GM12891 (cell line): Measurements from ENCODE around the gene PIGU. TPM values are rescaled to one million over a fixed set of nuclear protein-coding genes. Genes with fewer than 3 reads are reported as not detected.
"Not testable (repeated sequence)": the region's sequence is repeated elsewhere in the genome, so short reads cannot be mapped to it uniquely, and the experiment has no call there.

Experiments
- DNase-seq: peaks from one replicate; pipeline ENCODE4 v3.0.0; 2011; ENCODE audit warnings: low spot score; ENCODE audit not compliant: insufficient read length
- FAIRE-seq: peaks from 2 replicates; lab custom pipeline; 2011; peaks lifted over from hg19 to GRCh38; lab: Jason Lieb, UNC
- PAX5 ChIP-seq: IDR thresholded peaks from 2 replicates; pipeline ENCODE4 v1.6.1; 2011; ENCODE audit warnings: low read length, moderate library complexity, mild to moderate bottlenecking; ENCODE audit not compliant: insufficient read depth, severe bottlenecking
- POLR2A ChIP-seq: IDR thresholded peaks from 2 replicates; pipeline ENCODE4 v1.6.1; 2011; ENCODE audit warnings: low read depth, low read length, control low read depth
- POLR2AphosphoS5 ChIP-seq: IDR thresholded peaks from 2 replicates; pipeline ENCODE4 v1.6.1; 2011; ENCODE audit warnings: low read depth, low read length, control low read depth
- POU2F2 ChIP-seq: IDR thresholded peaks from 2 replicates; pipeline ENCODE4 v1.6.1; 2011; ENCODE audit warnings: low read depth, mild to moderate bottlenecking, control low read depth, low read length, moderate library complexity
- SPI1 ChIP-seq: IDR thresholded peaks from 2 replicates; pipeline ENCODE4 v1.6.1; 2011; ENCODE audit warnings: low read depth, low read length, control low read depth
- TAF1 ChIP-seq: IDR thresholded peaks from 2 replicates; pipeline ENCODE4 v1.6.1; 2011; ENCODE audit warnings: low read depth, low read length, control low read depth
- polyA plus RNA-seq: library from polyadenylated mRNA; unstranded; fragments of >200 nt; gene quantifications from one replicate; pipeline ENCODE4 v1.2.1, GENCODE V29; 2012; ENCODE audit warnings: low read depth, missing spikeins, inconsistent platforms; ENCODE audit not compliant: missing spikeins

PIGU gene, protein sequence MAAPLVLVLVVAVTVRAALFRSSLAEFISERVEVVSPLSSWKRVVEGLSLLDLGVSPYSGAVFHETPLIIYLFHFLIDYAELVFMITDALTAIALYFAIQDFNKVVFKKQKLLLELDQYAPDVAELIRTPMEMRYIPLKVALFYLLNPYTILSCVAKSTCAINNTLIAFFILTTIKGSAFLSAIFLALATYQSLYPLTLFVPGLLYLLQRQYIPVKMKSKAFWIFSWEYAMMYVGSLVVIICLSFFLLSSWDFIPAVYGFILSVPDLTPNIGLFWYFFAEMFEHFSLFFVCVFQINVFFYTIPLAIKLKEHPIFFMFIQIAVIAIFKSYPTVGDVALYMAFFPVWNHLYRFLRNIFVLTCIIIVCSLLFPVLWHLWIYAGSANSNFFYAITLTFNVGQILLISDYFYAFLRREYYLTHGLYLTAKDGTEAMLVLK
- 13.6 TPM for polyA plus RNA-seq

DNA sequence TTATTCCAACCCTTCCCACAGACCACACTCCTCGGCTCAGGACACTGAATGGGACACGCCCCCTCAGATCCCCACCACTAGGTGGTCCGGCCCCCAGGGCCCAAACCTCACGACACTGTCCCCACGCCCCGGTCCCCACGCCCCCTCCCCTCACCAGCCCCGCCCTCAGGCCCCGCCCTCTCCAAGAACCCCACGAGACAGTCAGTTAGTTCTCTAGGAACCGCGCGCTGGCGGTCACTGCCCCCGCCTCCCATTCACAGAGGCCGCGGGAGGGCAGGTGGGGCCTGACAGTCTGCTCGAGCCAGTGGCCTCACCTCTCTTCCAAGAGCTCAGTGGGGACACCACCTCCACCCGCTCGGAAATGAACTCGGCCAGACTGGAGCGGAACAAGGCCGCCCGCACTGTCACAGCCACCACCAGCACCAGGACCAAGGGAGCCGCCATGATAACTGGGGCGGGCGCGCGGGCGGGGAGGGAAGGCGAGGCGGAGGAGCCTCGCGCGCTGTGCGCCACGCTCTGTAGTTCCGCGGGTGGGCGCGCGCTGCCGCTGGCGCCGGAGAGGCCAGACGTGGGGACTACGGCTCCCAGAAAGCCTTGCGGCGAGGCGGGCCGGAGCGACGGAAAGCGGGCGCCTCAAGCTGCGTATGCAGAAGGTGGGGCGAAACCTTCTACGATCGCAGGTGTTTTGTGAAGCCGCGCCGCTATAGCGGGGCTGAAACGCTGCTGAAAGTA lies at the start of gene PIGU:
Gene PIGU (minus strand): TSS at position 451 of the 732 bp plus-strand sequence. CDS start 7 bp downstream, at position 444.
- FAIRE-seq (peak; percentile 100), DNase-seq (peak; percentile 86)
- TF ChIP-seq POLR2AphosphoS5 (peak; percentile 76), SPI1 (no peak), POU2F2 (peak; percentile 41; the same call in 1 of the 2 replicates), TAF1 (peak; percentile 80), PAX5 (peak; percentile 89), POLR2A (peak; percentile 90)

DNA sequence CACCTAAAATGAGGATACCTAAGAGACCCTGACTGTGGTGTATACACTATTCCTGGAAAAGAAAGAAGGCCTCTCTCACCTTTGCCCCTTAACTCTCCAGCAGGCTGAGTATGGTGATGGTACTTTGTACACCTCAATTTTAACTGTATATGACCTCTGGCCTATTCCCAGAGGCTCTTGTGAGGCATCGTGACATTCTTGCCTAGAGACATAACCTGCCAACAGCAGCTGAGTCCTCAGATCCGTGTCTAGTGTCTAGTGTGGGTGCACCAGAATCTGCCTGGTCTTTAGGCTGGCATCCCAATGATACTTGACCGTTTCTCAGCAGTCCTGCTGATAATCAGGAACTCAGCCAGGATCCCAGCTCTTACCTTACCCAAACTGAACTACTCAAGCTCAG lies 47.3 kb upstream of the PIGU start:
- FAIRE-seq (no peak), DNase-seq (no peak)
- no peak for TF ChIP-seq SPI1
- no peak for TF ChIP-seq POU2F2
- no peak for TF ChIP-seq POLR2A
- TF ChIP-seq TAF1, result no peak
- TF ChIP-seq POLR2AphosphoS5, result no peak
- TF ChIP-seq PAX5, result no peak

DNA sequence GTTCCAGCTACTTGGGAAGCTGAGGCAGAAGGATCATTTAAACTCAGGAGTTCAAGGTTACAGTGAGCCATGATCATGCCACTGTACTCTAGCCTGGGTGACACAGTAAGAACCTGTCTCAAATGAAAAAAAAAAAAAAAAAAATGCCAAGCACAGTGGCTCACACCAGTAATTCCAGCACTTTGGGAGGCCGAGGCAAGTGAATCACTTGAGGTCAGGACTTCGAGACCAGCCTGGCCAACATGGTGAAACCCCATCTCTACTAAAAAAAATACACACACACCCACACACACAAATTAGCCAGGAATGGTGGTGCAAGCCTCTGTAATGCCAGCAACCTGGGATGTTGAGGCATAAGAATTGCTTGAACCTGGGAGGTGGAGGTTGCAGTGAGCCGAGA lies 45.7 kb upstream of the PIGU start:
- not testable (repeated sequence) for FAIRE-seq, DNase-seq

DNA sequence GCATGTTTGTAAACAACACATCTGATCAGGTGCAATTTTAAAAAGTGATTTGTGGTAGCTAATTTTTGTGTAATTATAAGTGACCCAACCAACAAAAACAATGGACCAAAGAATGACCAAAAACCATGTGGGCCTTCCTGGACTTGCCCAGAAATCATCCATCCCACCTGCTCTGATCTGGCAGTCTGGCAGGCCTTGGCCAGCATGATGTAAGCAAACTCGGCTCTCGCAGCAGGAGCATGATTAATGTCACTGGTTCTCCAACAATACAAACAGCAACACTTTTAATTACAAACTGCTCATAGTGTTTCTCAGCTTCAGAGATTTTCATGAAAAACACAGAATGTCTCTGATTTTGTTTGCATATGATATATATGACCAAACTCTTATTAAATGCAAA lies 43.4 kb upstream of the PIGU start:
- DNase-seq (no peak), FAIRE-seq (no peak)
- no peak for TF ChIP-seq POU2F2
- TF ChIP-seq SPI1, result no peak
- no peak for TF ChIP-seq TAF1

DNA sequence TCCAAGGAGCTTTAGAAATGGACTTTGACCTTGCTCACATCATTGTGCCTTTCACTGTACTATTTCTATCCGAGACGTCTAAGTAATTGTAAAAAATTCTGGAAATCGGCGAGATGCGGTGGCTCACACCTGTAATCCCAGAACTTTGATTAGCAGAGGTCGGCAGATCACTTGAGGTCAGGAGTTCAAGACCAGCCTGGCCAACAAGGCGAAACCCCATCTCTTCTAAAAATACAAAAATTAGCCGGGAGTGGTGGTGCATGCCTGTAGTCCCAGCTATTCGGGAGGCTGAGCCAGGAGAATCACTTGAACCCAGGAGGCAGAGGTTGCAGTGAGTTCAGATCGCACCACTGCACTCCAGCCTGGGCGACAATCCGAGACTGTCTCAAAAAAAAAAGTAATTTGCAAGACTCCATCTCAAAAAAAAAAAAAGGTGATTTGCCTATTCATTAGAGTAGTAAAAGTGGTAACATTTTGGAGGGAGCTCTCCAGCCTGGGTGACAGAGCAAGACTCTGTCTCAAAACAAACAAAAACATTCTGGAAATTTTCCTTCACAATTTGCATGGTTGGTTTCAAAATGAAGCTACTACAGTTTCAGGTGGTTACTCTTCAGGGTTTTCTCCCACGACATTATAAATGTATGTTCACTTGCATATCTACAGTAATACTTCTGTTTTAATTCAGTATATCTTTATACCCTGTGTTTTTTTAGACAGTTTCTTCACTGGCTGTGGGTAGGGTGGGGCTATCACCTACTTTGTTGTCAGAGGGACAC lies 42.5 kb upstream of the PIGU start:
- peak; percentile 70 for FAIRE-seq
- TF ChIP-seq POU2F2, result peak; percentile 82
- DNase-seq, result not testable (repeated sequence)

DNA sequence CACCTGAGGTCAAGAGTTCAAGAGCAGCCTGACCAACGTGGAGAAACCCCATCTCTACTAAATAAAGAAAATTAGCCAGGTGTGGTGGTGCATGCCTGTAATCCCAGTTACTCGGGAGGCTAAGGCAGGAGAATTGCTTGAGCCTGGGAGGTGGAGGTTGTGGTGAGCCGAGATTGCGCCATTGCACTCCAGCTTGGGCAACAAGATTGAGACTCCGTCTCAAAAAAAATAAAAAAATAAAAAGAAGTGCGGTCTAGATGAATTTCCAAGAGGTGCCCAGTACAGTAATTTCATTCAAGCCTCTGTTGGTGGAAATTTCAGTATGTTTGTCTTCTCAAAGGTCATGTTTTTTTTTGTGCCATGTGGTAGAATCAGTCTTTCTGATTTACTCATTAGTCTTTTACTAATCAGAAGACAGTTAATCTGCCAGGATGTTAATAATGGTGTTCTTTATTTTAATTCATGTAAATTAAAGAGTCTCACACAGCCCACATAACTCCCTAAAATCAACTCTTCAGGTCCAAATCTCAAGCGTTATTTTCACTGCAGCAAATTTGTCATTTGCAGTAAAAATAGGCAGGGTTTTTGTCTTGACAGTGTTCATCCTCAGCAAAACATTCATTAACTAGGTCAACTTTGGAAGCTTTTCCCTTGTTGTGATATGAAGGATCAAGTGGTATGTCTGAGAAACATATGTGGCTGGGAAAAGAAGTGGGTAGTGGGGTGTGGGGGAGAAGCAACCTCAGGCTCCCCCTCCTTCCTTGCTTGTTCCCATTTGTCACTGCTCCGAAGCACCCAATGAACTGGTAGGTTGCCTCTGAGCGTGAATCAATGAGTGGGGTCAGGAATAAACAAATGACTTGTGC lies 40.6 kb upstream of the PIGU start:
- TF ChIP-seq POLR2AphosphoS5 (no peak), TAF1 (no peak), POLR2A (no peak), SPI1 (no peak), POU2F2 (no peak)
- DNase-seq (no peak), FAIRE-seq (no peak)

DNA sequence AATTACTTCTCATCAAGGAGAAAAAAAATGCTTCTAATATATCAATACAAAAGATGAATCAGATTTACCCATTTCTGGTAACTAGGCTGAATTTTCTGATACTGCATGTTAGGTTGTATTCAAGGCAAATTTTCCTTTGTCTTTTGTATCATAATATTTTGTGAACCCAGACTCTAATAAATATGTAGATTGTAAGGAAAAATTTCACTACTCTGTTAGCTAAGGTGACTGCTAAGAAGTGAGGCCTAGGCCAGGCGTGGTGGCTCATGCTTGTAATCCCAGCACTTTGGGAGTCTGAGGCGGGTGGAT lies 40.0 kb upstream of the PIGU start:
- no peak for TF ChIP-seq TAF1
- no peak for TF ChIP-seq POLR2A
- no peak for TF ChIP-seq PAX5
- no peak for TF ChIP-seq POU2F2
- TF ChIP-seq SPI1, result no peak
- no peak for TF ChIP-seq POLR2AphosphoS5
- DNase-seq (no peak), FAIRE-seq (no peak)

DNA sequence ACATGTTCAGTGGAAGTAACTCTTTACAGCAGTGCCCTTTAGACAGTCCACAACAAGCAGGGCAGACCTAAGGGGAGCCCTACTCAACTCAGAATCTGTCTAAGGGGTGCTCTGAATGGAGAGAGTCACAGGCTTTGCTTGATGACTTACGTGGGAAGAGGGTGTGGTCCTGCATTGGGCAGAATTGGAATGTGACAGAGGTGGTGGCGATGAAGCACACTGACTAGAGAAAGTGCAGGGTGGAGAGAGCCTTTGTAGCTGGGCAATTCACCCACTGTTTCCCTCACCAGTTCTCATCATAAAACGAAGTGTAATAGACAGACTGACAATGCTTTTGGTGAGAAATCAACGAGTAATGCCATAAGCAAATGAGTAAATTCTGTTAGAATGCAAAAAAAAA lies 38.5 kb upstream of the PIGU start:
- no peak for TF ChIP-seq PAX5
- no peak for TF ChIP-seq POLR2A
- no peak for TF ChIP-seq POLR2AphosphoS5
- no peak for TF ChIP-seq TAF1
- TF ChIP-seq SPI1, result no peak
- no peak for TF ChIP-seq POU2F2
- FAIRE-seq (no peak), DNase-seq (no peak)

DNA sequence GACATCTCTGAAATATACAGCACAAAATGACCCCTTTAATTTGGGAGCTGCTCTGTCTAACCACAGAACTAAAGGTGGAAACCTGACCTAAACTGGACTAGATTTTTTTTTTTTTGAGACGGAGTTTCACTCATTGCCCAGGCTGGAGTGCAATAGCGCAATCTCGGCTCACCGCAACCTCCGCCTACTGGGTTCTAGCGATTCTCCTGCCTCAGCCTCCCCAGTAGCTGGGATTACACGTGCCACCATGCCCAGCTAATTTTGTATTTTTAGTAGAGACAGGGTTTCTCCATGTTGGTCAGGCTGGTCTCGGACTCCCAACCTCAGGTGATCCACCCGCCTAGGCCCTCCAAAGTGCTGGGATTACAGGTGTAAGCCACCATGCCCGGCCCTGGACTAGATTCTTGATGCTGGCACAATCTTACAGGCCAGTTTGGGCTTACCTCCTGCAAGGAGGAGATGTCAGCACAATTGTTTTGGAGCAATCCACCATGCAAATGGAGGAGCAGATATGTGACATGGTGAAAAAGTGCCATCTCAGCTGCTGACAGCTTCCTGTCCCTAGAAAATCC lies 37.1 kb upstream of the PIGU start:
- not testable (repeated sequence) for FAIRE-seq, DNase-seq
- 0 out of 2 replicates have a peak, but pooled peaks have one; percentile 7 for TF ChIP-seq POLR2A
